ENCODE measurements around the gene JMJD6.
"Not testable (repeated sequence)": the region's sequence is repeated elsewhere in the genome, so short reads cannot be mapped to it uniquely, and the experiment has no call there.

JMJD6 gene

GRCh38 chr17:76736349-76737081, 10.1 kb upstream of the JMJD6 start:
- peak in 1 of 2 experiments; percentile 16 for DNase-seq

- DNase-seq, result no peak
Observed at GRCh38 chr17:76735586-76736348, 9.4 kb upstream of the JMJD6 start.

GRCh38 chr17:76735006-76735405, 8.6 kb upstream of the JMJD6 start:
- DNase-seq, result no peak

GRCh38 chr17:76734080-76734840, 7.9 kb upstream of the JMJD6 start:
- no peak for DNase-seq

- DNase-seq, result no peak
Observed at GRCh38 chr17:76733618-76733957, 7.2 kb upstream of the JMJD6 start.

- no peak for DNase-seq
Observed at GRCh38 chr17:76732734-76733617, 6.6 kb upstream of the JMJD6 start.

- DNase-seq, result not testable (repeated sequence)
Observed at GRCh38 chr17:76731800-76732733, 5.7 kb upstream of the JMJD6 start.

GRCh38 chr17:76727745-76728456, 1.5 kb upstream of the JMJD6 start:
- DNase-seq, result no peak

GRCh38 chr17:76726776-76727718, 641 bp upstream of the JMJD6 start, which contains the start of gene METTL23:
Gene METTL23 (plus strand): TSS chr17:76726839. CDS start chr17:76729711, 2,872 bp downstream.
- DNase-seq, result no peak

- peak in 1 of 2 experiments; percentile 9 for DNase-seq
Observed at GRCh38 chr17:76725580-76726230, 701 bp downstream of the JMJD6 start.

GRCh38 chr17:76723812-76724211, 2.6 kb downstream of the JMJD6 start:
- DNase-seq, result no peak

GRCh38 chr17:76722977-76723376, 3.4 kb downstream of the JMJD6 start:
- not testable (repeated sequence) for DNase-seq

- no peak for DNase-seq
Observed at GRCh38 chr17:76722279-76722678, 4.1 kb downstream of the JMJD6 start.

GRCh38 chr17:76721463-76721862, 4.9 kb downstream of the JMJD6 start:
- DNase-seq, result no peak

- DNase-seq, result no peak
Observed at GRCh38 chr17:76720941-76721340, 5.5 kb downstream of the JMJD6 start.

- DNase-seq, result no peak
Observed at GRCh38 chr17:76720211-76720610, 6.2 kb downstream of the JMJD6 start.

- DNase-seq, result no peak
Observed at GRCh38 chr17:76718516-76718915, 7.9 kb downstream of the JMJD6 start.

GRCh38 chr17:76716839-76717215, 9.6 kb downstream of the JMJD6 start:
- no peak for DNase-seq
